Hepatocyte (in vitro differentiated cells): ENCODE results near the gene ZNF248. TPM values are rescaled to one million over a fixed set of nuclear protein-coding genes. Genes with fewer than 3 reads are reported as not detected.

Source experiments
- DNase-seq: peaks from one replicate; pipeline ENCODE4 v3.0.0-alpha.2; 2016; ENCODE audit warnings: low spot score
- H2AFZ ChIP-seq: fragments of 200-600 bp; sonication (generic); 2 replicates; pipeline ENCODE4 v1.6.0; 2016; ENCODE audit warnings: antibody characterized with exemption, mild to moderate bottlenecking
- H3K27ac ChIP-seq: fragments of 200-600 bp; sonication (generic); 2 replicates; pipeline ENCODE4 v1.5.1; 2016; ENCODE audit warnings: mild to moderate bottlenecking
- H3K27me3 ChIP-seq: fragments of 200-600 bp; sonication (generic); 2 replicates; pipeline ENCODE4 v1.6.1; 2016
- H3K36me3 ChIP-seq: fragments of 200-600 bp; sonication (generic); replicated peaks from 2 replicates; pipeline ENCODE4 v1.5.1; 2016; ENCODE audit warnings: low read depth; ENCODE audit not compliant: insufficient read depth
- H3K4me1 ChIP-seq: fragments of 200-600 bp; sonication (generic); 2 replicates; pipeline ENCODE4 v1.5.1; 2016; ENCODE audit warnings: mild to moderate bottlenecking, moderate library complexity; ENCODE audit not compliant: insufficient read depth
- H3K4me2 ChIP-seq: fragments of 200-600 bp; sonication (generic); 2 replicates; pipeline ENCODE4 v1.6.0; 2016
- H3K4me3 ChIP-seq: fragments of 200-600 bp; sonication (generic); 2 replicates; pipeline ENCODE4 v1.5.1; 2016; ENCODE audit warnings: mild to moderate bottlenecking
- H3K79me2 ChIP-seq: fragments of 200-600 bp; sonication (generic); 2 replicates; pipeline ENCODE4 v1.6.0; 2017; ENCODE audit warnings: mild to moderate bottlenecking
- H3K9me2 ChIP-seq: fragments of 200-600 bp; sonication (generic); replicated peaks from 2 replicates; pipeline ENCODE4 v1.6.0; 2017; ENCODE audit warnings: mild to moderate bottlenecking; ENCODE audit not compliant: insufficient read depth
- H3K9me3 ChIP-seq: fragments of 200-600 bp; sonication (generic); 2 replicates; pipeline ENCODE4 v1.5.1; 2016; ENCODE audit warnings: low read depth, mild to moderate bottlenecking
- H4K20me1 ChIP-seq: fragments of 200-600 bp; sonication (generic); 2 replicates; pipeline ENCODE4 v1.6.0; 2016; ENCODE audit warnings: mild to moderate bottlenecking; ENCODE audit not compliant: insufficient read depth, poor library complexity, severe bottlenecking
- EZH2 ChIP-seq: fragments of 200-600 bp; sonication (generic); IDR thresholded peaks from 2 replicates; pipeline ENCODE4 v1.6.1; 2016; ENCODE audit warnings: antibody characterized with exemption, mild to moderate bottlenecking, borderline replicate concordance
- EZH2phosphoT487 ChIP-seq: fragments of 200-600 bp; sonication (generic); IDR thresholded peaks from one replicate; pipeline ENCODE4 v1.6.1; 2018; ENCODE audit warnings: antibody characterized with exemption, mild to moderate bottlenecking, low read depth, moderate library complexity; ENCODE audit not compliant: unreplicated experiment, severe bottlenecking
- WGBS: methylation state at CpG from one replicate; pipeline ENCODE4 v1.1.6; 2016; ENCODE audit warnings: low lambda C conversion rate; ENCODE audit errors: missing lambda C conversion rate; 5-methylcytosine and 5-hydroxymethylcytosine counted together
- polyA plus RNA-seq: library from polyadenylated mRNA; unstranded; fragments of >200 nt; fragmentation: Nextera tagmentation; extraction: Ambion mirVana; gene quantifications from 2 replicates; pipeline ENCODE4 v1.2.1, GENCODE V29; 2016
- total RNA-seq: library from RNA; depleted of rRNA; stranded (reverse); fragments of >200 nt; gene quantifications from 2 replicates; pipeline ENCODE4 v1.2.3, GENCODE V29; 2014
- TF ChIP-seq, protein P1 (sequence below): fragments of 200-600 bp; sonication (generic); IDR thresholded peaks from 2 replicates; pipeline ENCODE4 v1.5.1; 2016; ENCODE audit warnings: antibody characterized with exemption, mild to moderate bottlenecking; ENCODE audit not compliant: poor library complexity

The ZNF248 gene
- total and polyA plus RNA-seq, 2 experiments from 2014 or later, result not detected

DNA sequence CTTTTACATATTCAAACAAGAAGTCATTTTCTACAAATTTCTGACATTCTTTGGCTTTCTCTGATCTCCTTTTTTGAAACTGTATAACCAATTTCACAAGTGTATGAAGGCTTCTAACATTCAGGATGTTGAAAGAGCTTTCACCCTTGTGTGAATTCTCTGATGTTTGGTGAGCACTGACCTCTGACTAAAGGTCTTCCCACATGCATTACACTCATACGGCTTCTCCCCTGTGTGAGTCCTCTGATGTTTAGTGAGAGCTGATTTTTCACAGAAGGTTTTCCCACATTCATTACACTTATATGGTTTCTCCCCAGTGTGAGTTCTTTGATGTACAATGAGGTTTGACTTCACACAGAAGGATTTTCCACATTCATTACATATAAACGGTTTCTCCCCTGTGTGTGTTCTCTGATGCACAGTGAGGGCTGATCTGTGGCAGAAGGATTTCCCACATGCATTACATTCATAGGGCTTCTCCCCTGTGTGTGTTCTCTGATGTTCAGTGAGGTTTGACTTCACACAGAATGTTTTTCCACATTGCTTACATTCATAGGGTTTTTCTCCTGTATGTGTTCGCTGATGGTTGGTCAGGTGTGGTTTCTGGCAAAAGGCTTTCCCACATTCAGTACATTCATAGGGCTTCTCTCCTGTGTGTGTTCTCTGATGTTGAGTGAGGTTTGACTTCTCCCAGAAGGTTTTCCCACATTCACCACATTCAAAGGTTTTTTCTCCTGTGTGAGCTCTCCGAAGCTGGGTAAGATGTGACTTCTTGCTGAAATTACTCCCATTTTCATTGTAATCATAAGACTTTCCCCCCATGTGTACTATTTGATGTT, 25.7 kb downstream of the ZNF248 start:
- Histone ChIP-seq H3K27me3 (no peaks in the 10 kb centered on the region), H3K79me2 (no peaks in the 10 kb centered on the region), H3K4me1 (no peaks in the 10 kb centered on the region), H3K9me3 (peaks cover 5% of the 10 kb centered on the region), H3K4me2 (no peak overlapping the region), H4K20me1 (no peaks in the 10 kb centered on the region), H3K9me2 (no peaks in the 10 kb centered on the region), H2AFZ (no peak overlapping the region), H3K4me3 (no peak overlapping the region), H3K27ac (no peak overlapping the region), H3K36me3 (no peaks in the 10 kb centered on the region)
- TF ChIP-seq EZH2phosphoT487, result no peak
- WGBS, result 56% methylated on average over 4 of the region's 4 CpGs
- DNase-seq, result no peak

DNA sequence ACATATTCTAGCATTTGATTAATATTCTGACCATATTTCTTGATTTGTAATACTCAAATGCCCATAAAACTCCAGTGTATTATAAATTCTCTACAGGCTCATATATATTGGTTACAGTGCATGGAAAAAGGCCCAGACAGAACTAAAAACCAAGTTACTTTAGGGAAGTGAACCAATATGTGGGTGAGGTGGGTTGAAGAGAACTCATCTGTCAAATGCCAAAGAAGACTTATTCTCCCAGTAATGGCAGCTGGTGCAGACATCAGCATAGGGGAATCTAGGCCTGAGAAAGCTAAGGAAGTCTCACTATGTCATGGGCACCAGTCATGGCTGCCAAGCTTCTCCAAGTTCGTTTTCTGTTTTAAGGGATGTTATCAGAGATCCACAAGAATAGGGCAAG, 30.6 kb downstream of the ZNF248 start:
- DNase-seq, result no peak
- no peak overlapping the region for H3K4me3 ChIP-seq
- TF ChIP-seq, protein P1, sequence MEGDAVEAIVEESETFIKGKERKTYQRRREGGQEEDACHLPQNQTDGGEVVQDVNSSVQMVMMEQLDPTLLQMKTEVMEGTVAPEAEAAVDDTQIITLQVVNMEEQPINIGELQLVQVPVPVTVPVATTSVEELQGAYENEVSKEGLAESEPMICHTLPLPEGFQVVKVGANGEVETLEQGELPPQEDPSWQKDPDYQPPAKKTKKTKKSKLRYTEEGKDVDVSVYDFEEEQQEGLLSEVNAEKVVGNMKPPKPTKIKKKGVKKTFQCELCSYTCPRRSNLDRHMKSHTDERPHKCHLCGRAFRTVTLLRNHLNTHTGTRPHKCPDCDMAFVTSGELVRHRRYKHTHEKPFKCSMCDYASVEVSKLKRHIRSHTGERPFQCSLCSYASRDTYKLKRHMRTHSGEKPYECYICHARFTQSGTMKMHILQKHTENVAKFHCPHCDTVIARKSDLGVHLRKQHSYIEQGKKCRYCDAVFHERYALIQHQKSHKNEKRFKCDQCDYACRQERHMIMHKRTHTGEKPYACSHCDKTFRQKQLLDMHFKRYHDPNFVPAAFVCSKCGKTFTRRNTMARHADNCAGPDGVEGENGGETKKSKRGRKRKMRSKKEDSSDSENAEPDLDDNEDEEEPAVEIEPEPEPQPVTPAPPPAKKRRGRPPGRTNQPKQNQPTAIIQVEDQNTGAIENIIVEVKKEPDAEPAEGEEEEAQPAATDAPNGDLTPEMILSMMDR, result no peak
- no peak for TF ChIP-seq EZH2phosphoT487
- no peak for TF ChIP-seq EZH2
- H4K20me1 ChIP-seq, result no peaks in the 10 kb centered on the region
- no peak overlapping the region for H3K27ac ChIP-seq
- H3K79me2 ChIP-seq, result no peaks in the 10 kb centered on the region
- H3K9me2 ChIP-seq, result no peaks in the 10 kb centered on the region
- no peaks in the 10 kb centered on the region for H3K9me3 ChIP-seq
- no peaks in the 10 kb centered on the region for H3K36me3 ChIP-seq
- no peaks in the 10 kb centered on the region for H3K4me1 ChIP-seq
- H3K4me2 ChIP-seq, result no peak overlapping the region
- H2AFZ ChIP-seq, result no peak overlapping the region
- H3K27me3 ChIP-seq, result no peaks in the 10 kb centered on the region
- WGBS, result 13% methylated on average over 1 of the region's 1 CpG

DNA sequence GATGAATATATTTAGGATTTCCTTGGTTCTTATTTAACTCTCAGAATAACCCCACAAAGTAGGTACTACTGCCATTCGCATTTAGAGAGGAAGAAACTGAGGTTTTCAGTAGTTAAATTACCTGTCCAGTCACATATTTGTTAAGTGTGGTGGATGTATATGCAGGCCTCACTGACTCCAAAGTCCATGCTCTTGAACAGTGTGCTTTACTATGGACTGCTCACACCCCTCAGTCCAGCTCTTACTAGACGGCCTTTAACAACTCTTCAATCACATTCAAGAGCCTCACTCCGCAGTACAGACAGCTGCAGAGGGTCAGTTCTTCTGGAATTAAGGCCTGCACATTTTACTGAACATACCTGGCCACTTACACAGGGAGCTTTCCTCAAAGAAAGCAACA, 36.2 kb downstream of the ZNF248 start:
- no peak for TF ChIP-seq EZH2
- TF ChIP-seq EZH2phosphoT487, result no peak
- TF ChIP-seq, protein P1, result no peak
- H4K20me1 ChIP-seq, result no peaks in the 10 kb centered on the region
- H2AFZ ChIP-seq, result no peak overlapping the region
- 53% methylated on average over 3 of the region's 3 CpGs for WGBS
- H3K4me1 ChIP-seq, result no peaks in the 10 kb centered on the region
- H3K4me3 ChIP-seq, result no peak overlapping the region
- H3K9me3 ChIP-seq, result no peaks in the 10 kb centered on the region
- H3K36me3 ChIP-seq, result no peaks in the 10 kb centered on the region
- no peak overlapping the region for H3K27ac ChIP-seq
- H3K9me2 ChIP-seq, result no peaks in the 10 kb centered on the region
- H3K27me3 ChIP-seq, result no peaks in the 10 kb centered on the region
- DNase-seq, result no peak
- no peak overlapping the region for H3K4me2 ChIP-seq
- H3K79me2 ChIP-seq, result no peaks in the 10 kb centered on the region

DNA sequence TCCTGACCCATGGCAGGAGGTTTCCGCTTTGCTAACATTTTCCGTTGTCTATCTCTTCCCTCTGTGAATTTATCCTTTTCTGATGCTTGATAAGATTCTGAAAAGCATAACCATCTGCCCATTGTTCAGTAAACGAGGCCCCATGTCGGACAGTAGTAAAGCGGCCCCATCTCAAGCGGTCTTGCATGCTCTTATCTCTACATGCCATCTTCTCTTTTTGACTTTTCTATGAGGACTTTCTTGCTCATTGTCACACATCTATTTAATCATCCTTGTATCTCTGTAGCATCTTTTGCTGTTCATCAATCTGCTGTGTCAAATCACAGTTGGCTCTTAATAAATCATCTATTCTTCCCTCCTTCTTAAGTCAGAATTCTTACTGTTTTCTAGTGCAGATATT, 37.6 kb downstream of the ZNF248 start:
- WGBS, result 73% methylated on average over 6 of the region's 6 CpGs
- no peaks in the 10 kb centered on the region for H3K27me3 ChIP-seq
- H3K4me3 ChIP-seq, result no peak overlapping the region
- no peak overlapping the region for H3K4me2 ChIP-seq
- no peaks in the 10 kb centered on the region for H4K20me1 ChIP-seq
- no peaks in the 10 kb centered on the region for H3K9me2 ChIP-seq
- no peaks in the 10 kb centered on the region for H3K4me1 ChIP-seq
- H2AFZ ChIP-seq, result no peak overlapping the region
- H3K9me3 ChIP-seq, result no peaks in the 10 kb centered on the region
- H3K79me2 ChIP-seq, result no peaks in the 10 kb centered on the region
- no peaks in the 10 kb centered on the region for H3K36me3 ChIP-seq
- H3K27ac ChIP-seq, result no peak overlapping the region
- TF ChIP-seq, protein P1, result no peak
- no peak for TF ChIP-seq EZH2
- no peak for TF ChIP-seq EZH2phosphoT487
- DNase-seq, result no peak
